ENCODE measurements around the gene TBCE. TPM values are rescaled to one million over a fixed set of nuclear protein-coding genes. Genes with fewer than 3 reads are reported as not detected.
A peak's percentile ranks its signal among the peaks of the same experiment; 100 is the strongest.

TBCE gene
- total RNA-seq, 1 experiment from 2014 or later = 41.6 TPM

- Histone ChIP-seq H3K27me3 (ENCODE audit: insufficient read depth, low read length) (no peaks in the 10 kb centered on the region), H3K23me2 (ENCODE audit: insufficient read length, low read depth, low read length, poor library complexity, severe bottlenecking) (peaks cover 10% of the 10 kb centered on the region), H4K8ac (replicated peaks; ENCODE audit: insufficient read length, low read depth, low read length) (no peak overlapping the region), H3K14ac (ENCODE audit: insufficient read depth, low read length) (peak overlapping the region; percentile 76; the same call in 1 of the 2 replicates), H4K5ac (ENCODE audit: insufficient read length, low read depth, low read length) (no peak overlapping the region), H4K20me1 (ENCODE audit: control insufficient read depth, insufficient read depth, insufficient read length) (no peaks in the 10 kb centered on the region), H2BK20ac (ENCODE audit: low read depth, low read length, poor library complexity, severe bottlenecking) (no peak overlapping the region), H3K56ac (ENCODE audit: insufficient read length, low read depth, low read length) (peak overlapping the region; percentile 68), H3K23ac (ENCODE audit: insufficient read length, low read depth, low read length) (no peak overlapping the region), H3K27ac (ENCODE audit: insufficient read length, low read depth, low read length) (peak overlapping the region; percentile 90), H2AFZ (ENCODE audit: low read length) (no peak overlapping the region), H3K79me2 (ENCODE audit: insufficient read depth, low read length) (peaks cover 35% of the 10 kb centered on the region; the same call in 1 of the 2 replicates), H3K18ac (ENCODE audit: insufficient read length, low read depth, low read length) (peak overlapping the region; percentile 71), H2BK15ac (ENCODE audit: low read depth, low read length) (no peak overlapping the region), H3K9ac (ENCODE audit: extremely low read depth, insufficient read length, low read length) (peak overlapping the region; percentile 94), H2BK5ac (ENCODE audit: insufficient read length, low read length) (no peak overlapping the region), H3K4me2 (ENCODE audit: insufficient read depth, insufficient read length, low read length) (peak overlapping the region; percentile 87), H2AK5ac (ENCODE audit: insufficient read length, low read length) (no peak overlapping the region), H3T11ph (ENCODE audit: low read length) (no peak overlapping the region), H2BK120ac (ENCODE audit: low read depth, low read length, poor library complexity, severe bottlenecking) (no peak overlapping the region), H3K79me1 (ENCODE audit: insufficient read depth, low read depth, low read length, poor library complexity, severe bottlenecking) (no peaks in the 10 kb centered on the region), H2BK12ac (ENCODE audit: insufficient read length, low read depth, low read length) (no peak overlapping the region), H4K91ac (ENCODE audit: insufficient read length, low read depth, low read length) (no peak overlapping the region), H3K4ac (ENCODE audit: low read depth, low read length) (no peak overlapping the region), H3K9me3 (ENCODE audit: control insufficient read depth, low read depth, low read length) (no peaks in the 10 kb centered on the region), H3K4me1 (ENCODE audit: insufficient read depth, low read length) (no peaks in the 10 kb centered on the region)
- DNase-seq = no peak
- H3K36me3 Mint-ChIP-seq (ENCODE audit: insufficient read depth in 1 of 3, low read depth in 3 of 3) = peaks cover 8 to 22% (median 14%) of the 10 kb centered on the region in 3 experiments
- no peaks in the 10 kb centered on the region for H3K9me3 Mint-ChIP-seq
- WGBS (ENCODE audit: extremely low coverage, insufficient read length, low lambda C conversion rate) = no CpG with 5 or more reads among the region's 24 CpGs
- H3K4me3 Mint-ChIP-seq = no peak overlapping the region
- peaks cover 20 to 35% of the 10 kb centered on the region in 2 experiments for H3K4me1 Mint-ChIP-seq
- no peaks in the 10 kb centered on the region for H3K27me3 Mint-ChIP-seq (ENCODE audit: low read depth)
- no peak overlapping the region for H3K27ac Mint-ChIP-seq
- TF ChIP-seq CTCF (conservative IDR thresholded peaks at IDR 0.05) = peak; percentile 16; the same call in 1 of the 3 replicates
Observed at GRCh38 chr1:235329139-235329902, 37.9 kb upstream of the TBCE start.
